ENCODE results near the gene ESYT3.
"Not testable (repeated sequence)": the region's sequence is repeated elsewhere in the genome, so short reads cannot be mapped to it uniquely, and the experiment has no call there.

The ESYT3 gene

DNA sequence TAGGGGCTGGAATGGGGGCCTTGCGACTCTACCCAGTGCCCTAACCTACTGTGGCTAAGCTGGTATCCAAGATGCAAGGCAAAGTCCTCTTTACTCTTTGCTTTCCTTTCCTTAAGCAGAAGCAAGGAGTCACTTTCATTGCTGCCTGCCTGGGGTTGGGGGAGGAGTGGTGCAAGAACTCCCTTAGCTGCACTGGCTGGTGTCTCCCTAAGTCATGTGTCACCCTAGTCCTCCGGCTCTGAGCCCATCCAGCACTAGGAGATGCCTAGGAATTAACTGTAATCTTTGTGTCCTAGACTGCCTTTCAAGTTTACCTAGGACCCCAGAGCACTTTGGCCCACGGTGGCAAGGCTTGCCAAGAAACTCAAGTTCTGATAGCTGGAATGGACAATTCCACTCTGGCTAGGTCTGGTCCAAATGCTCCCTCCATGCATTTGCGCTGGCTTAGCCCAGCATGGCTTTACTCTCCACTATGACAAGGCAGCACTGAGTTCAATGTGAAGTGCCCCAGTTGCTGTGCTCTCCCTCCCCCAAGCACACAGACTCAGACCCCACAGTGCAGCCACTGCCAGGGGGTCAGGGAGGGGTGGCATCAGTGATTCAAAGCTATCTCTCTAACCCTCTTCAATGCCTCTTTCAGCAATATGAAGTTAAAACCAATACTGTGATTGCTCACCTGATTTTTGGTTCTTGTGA, 58.7 kb downstream of the ESYT3 start:
- TF ChIP-seq, protein P1, sequence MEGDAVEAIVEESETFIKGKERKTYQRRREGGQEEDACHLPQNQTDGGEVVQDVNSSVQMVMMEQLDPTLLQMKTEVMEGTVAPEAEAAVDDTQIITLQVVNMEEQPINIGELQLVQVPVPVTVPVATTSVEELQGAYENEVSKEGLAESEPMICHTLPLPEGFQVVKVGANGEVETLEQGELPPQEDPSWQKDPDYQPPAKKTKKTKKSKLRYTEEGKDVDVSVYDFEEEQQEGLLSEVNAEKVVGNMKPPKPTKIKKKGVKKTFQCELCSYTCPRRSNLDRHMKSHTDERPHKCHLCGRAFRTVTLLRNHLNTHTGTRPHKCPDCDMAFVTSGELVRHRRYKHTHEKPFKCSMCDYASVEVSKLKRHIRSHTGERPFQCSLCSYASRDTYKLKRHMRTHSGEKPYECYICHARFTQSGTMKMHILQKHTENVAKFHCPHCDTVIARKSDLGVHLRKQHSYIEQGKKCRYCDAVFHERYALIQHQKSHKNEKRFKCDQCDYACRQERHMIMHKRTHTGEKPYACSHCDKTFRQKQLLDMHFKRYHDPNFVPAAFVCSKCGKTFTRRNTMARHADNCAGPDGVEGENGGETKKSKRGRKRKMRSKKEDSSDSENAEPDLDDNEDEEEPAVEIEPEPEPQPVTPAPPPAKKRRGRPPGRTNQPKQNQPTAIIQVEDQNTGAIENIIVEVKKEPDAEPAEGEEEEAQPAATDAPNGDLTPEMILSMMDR (IDR thresholded peaks at IDR 0.05; ENCODE audit: borderline replicate concordance, control extremely low read depth, extremely low read depth, insufficient read depth, missing control alignments), result no peak
- DNase-seq (ENCODE audit: low spot score), result no peak
- in situ Hi-C loops (cut with MboI; ENCODE audit: low sequenced_read_pairs, unreplicated experiment), result no loop called here

DNA sequence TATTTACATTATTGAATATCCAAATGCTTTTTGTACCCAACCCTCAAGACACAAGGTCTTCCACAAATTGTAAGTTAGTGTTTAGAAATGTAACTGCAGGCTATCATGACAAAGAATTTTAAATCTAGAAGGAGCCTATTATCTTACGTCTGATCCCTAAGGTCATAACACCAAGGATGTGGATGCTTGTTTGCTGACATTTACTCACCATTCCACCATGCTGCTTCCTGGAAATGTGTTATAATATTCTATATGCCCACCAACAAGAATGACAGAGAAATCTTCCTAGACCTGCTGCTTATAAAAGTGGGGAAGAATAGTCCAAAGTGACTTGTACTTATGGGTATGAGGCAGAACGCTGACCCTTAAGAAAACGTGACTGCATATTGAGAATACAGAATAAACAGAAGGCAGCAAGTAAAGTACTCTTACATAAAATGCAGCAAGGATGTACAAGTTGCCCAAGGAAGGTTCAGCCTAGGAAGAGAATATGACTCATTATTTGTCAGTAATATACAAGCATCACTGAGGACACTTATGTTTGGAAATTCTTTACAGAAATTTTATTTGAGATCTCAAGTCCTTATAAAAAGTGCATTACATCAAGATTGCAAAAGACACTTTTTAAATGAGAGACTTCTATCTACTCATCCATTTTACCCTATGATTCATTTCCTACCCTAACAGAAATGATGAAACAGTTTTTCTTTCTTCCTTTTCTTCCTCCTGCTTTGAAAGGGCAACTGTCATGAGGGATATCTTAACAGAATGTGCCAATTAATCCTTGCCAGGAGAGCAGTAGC, 59.6 kb downstream of the ESYT3 start:
- in situ Hi-C loops (cut with MboI; ENCODE audit: low sequenced_read_pairs, unreplicated experiment), result no loop called here
- DNase-seq (ENCODE audit: low spot score), result no peak
- TF ChIP-seq, protein P1 (IDR thresholded peaks at IDR 0.05; ENCODE audit: borderline replicate concordance, control extremely low read depth, extremely low read depth, insufficient read depth, missing control alignments), result no peak

DNA sequence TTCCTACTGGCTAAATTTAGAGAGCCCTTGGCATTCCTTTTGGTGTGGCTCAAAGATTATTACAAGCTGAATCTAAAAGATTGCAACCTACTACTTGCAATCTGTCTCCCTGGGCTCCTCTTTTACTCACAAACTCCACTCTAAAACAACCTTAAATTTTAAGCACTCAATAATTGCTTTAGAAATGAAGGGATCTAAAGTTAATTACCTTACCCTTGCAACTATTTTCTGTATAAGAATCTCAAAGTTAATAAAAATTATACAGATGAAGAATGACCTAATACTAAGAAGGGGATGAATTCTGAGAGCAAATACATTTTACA, 60.2 kb downstream of the ESYT3 start:
- in situ Hi-C loops (cut with MboI; ENCODE audit: low sequenced_read_pairs, unreplicated experiment), result no loop called here
- TF ChIP-seq, protein P1 (IDR thresholded peaks at IDR 0.05; ENCODE audit: borderline replicate concordance, control extremely low read depth, extremely low read depth, insufficient read depth, missing control alignments), result no peak
- no peak for DNase-seq (ENCODE audit: low spot score)

DNA sequence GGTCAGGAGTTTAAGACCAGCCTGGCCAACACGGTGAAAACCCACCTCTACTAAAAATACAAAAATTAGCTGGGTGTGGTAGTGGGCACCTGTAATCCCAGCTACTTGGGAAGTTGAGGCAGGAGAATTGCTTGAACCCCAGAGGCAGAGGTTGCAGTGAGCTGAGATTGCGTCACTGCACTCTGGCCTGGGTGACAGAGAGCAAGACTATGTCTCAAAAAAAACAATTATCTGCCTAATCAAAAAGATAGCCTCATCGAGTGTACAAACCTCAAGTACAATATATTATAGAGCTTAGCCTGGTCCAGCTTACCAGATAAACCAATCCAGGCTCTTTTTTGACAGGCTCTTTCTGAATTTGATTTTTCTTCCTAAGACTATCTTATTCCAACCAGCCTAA, 61.2 kb downstream of the ESYT3 start:
- DNase-seq (ENCODE audit: low spot score); in situ Hi-C loops (cut with MboI; ENCODE audit: low sequenced_read_pairs, unreplicated experiment): not testable (repeated sequence)

DNA sequence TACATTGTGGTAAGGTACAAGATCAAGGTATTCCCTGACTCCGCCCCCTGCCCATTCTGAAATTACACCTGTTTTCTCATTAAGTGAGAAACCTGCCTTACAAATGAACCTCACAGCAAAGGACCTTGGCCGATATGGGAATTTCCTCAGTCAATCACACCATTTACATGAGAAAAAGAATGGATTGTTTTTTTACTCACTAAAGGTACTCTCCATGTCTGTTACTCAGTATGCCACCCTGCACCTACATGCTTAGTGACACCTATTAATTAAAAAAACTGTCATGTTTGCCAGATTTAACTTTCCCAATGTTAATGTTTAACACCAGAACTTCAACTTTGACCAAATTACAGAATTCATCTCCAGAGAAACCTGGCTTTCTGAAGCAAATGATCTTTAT, 62.0 kb downstream of the ESYT3 start:
- in situ Hi-C loops (cut with MboI; ENCODE audit: low sequenced_read_pairs, unreplicated experiment), result no loop called here
- no peak for DNase-seq (ENCODE audit: low spot score)
- TF ChIP-seq, protein P1 (IDR thresholded peaks at IDR 0.05; ENCODE audit: borderline replicate concordance, control extremely low read depth, extremely low read depth, insufficient read depth, missing control alignments), result no peak

DNA sequence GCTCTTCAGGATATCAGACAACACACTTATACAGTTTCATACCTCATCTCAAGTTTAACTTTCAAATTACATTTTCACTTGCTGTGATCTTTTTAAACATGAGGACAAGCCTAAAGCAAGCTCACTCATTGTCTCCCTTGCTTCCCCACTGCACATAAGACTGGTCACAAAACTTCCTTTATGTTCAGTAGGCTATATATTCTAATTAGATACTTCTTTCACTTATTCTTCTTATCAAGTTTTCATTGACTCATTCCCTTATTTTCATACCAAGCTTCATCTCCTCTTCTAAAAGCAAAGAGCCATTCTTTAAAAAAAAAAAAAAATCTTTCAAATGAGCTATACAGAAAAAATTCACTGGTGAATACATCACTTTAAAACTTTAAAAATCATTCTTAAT, 62.6 kb downstream of the ESYT3 start:
- in situ Hi-C loops (cut with MboI; ENCODE audit: low sequenced_read_pairs, unreplicated experiment), result no loop called here
- DNase-seq (ENCODE audit: low spot score), result no peak
- TF ChIP-seq, protein P1 (IDR thresholded peaks at IDR 0.05; ENCODE audit: borderline replicate concordance, control extremely low read depth, extremely low read depth, insufficient read depth, missing control alignments), result no peak

DNA sequence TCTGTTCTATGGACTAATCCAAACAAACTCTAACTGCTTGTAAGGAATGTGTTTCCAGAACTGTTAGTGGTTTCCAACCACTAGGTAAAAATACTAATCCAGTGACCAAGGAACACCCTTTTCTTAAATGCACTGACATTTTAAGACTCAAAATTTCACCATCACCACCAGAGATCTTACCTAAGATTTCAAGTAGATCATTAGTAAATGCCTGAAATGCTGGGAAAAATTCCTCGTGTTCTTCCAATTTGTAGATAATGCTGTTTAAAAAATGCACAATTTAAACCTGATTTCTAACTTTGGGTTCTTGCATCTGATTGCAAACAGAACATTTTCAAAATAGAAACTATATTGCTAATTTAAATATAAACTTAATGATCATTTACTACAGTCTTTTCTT, 63.4 kb downstream of the ESYT3 start:
- in situ Hi-C loops (cut with MboI; ENCODE audit: low sequenced_read_pairs, unreplicated experiment), result no loop called here
- TF ChIP-seq, protein P1 (IDR thresholded peaks at IDR 0.05; ENCODE audit: borderline replicate concordance, control extremely low read depth, extremely low read depth, insufficient read depth, missing control alignments), result no peak
- DNase-seq (ENCODE audit: low spot score), result no peak
